H1 (cell line): ENCODE measurements around the gene TM9SF2.

Experiments used
- BACH1 ChIP-seq: IDR thresholded peaks from 2 replicates; pipeline ENCODE4 v1.6.1; 2012; ENCODE audit warnings: low read length, improper control_type of control experiment
- BRCA1 ChIP-seq: IDR thresholded peaks from 2 replicates; pipeline ENCODE4 v1.6.1; 2012; ENCODE audit warnings: low read depth, low read length, improper control_type of control experiment
- CHD2 ChIP-seq: IDR thresholded peaks from 2 replicates; pipeline ENCODE4 v1.6.1; 2012; ENCODE audit warnings: low read length, improper control_type of control experiment
- GTF2F1 ChIP-seq: IDR thresholded peaks from 2 replicates; pipeline ENCODE4 v1.6.1; 2012; ENCODE audit warnings: low read depth, low read length, improper control_type of control experiment, borderline replicate concordance
- POLR2A ChIP-seq, 2 experiments: IDR thresholded peaks; 1 replicate in 1 of 2; 2 replicates in 1 of 2; pipeline ENCODE4 v1.6.1; 2011; ENCODE audit warnings: low read depth in 2 of 2, low read length in 2 of 2, mild to moderate bottlenecking in 2 of 2; ENCODE audit errors: control extremely low read depth in 1 of 2
- RFX5 ChIP-seq: IDR thresholded peaks from 2 replicates; pipeline ENCODE4 v1.6.1; 2011; ENCODE audit warnings: low read depth, low read length, improper control_type of control experiment, borderline replicate concordance
- RNF2 ChIP-seq: fragments of 200-900, 300-1000 bp; sonication (generic); IDR thresholded peaks from 2 replicates; pipeline ENCODE4 v1.7.1; 2016; ENCODE audit warnings: borderline replicate concordance, low read depth, mild to moderate bottlenecking, antibody characterized with exemption, low read length; ENCODE audit not compliant: poor library complexity, severe bottlenecking; ENCODE audit errors: missing control alignments
- SAP30 ChIP-seq: fragments of 300-600 bp; sonication (generic); IDR thresholded peaks from 2 replicates; pipeline ENCODE4 v1.7.1; 2012; ENCODE audit warnings: low read length, moderate library complexity, mild to moderate bottlenecking, inconsistent platforms; ENCODE audit not compliant: insufficient read depth, insufficient replicate concordance
- SIN3A ChIP-seq, 2 experiments: IDR thresholded peaks in 1 of 2; conservative IDR thresholded peaks in 1 of 2; 2 replicates each; pipeline ENCODE4 v1.6.1; 2011 to 2012; ENCODE audit warnings: low read length in 2 of 2, improper control_type of control experiment in 1 of 2, low read depth in 1 of 2, mild to moderate bottlenecking in 1 of 2
- SUZ12 ChIP-seq: fragments of 200-600 bp; sonication (generic); IDR thresholded peaks from 2 replicates; pipeline ENCODE4 v1.6.1; 2012; ENCODE audit warnings: mild to moderate bottlenecking, inconsistent platforms, low read length, moderate library complexity, mixed read lengths
- TAF1 ChIP-seq: IDR thresholded peaks from 2 replicates; pipeline ENCODE4 v1.6.1; 2011; ENCODE audit warnings: mild to moderate bottlenecking, low read depth, low read length
- ZNF274 ChIP-seq: IDR thresholded peaks from 2 replicates; pipeline ENCODE4 v1.7.0; 2012; ENCODE audit warnings: low read length, borderline replicate concordance; ENCODE audit errors: extremely low read depth
- TF ChIP-seq, protein P1 (sequence below), 3 experiments: IDR thresholded peaks; 1 replicate in 2 of 3; 2 replicates in 1 of 3; pipeline versions ENCODE4 v1.5.1 to v1.6.1; 2011; ENCODE audit warnings: low read length in 3 of 3, mild to moderate bottlenecking in 3 of 3, inconsistent platforms in 2 of 3, low read depth in 1 of 3, moderate library complexity in 1 of 3; ENCODE audit not compliant: insufficient read depth in 1 of 3; ENCODE audit errors: control extremely low read depth in 1 of 3

DNA sequence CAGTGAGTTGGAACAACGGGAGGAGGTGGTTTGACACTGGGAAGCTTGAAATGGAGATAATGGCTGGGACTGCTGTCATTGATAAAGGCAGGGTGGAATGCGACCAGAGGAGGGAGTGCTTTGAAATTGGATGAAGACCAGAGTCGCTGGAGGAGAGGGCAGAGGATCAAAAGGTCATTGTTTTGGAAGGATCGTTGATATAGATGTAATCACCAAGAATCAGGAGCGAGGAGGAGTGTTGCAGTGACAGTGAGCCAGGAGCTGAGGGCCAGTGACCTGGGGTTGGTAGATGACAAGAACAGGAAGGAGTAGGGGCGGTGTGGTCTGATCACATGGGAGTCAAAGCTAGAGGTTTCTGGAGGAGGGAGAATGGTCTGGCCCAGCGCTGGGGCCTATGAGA is 25.3 kb downstream of the TM9SF2 start:
- no peak for TF ChIP-seq SAP30
- TF ChIP-seq POLR2A (IDR thresholded peaks at IDR 0.05; ENCODE audit: control extremely low read depth in 1 of 2, low read depth in 2 of 2, low read length in 2 of 2) = no peak
- no peak for TF ChIP-seq BRCA1
- no peak for TF ChIP-seq RNF2
- TF ChIP-seq SUZ12 = no peak
- TF ChIP-seq, protein P1, sequence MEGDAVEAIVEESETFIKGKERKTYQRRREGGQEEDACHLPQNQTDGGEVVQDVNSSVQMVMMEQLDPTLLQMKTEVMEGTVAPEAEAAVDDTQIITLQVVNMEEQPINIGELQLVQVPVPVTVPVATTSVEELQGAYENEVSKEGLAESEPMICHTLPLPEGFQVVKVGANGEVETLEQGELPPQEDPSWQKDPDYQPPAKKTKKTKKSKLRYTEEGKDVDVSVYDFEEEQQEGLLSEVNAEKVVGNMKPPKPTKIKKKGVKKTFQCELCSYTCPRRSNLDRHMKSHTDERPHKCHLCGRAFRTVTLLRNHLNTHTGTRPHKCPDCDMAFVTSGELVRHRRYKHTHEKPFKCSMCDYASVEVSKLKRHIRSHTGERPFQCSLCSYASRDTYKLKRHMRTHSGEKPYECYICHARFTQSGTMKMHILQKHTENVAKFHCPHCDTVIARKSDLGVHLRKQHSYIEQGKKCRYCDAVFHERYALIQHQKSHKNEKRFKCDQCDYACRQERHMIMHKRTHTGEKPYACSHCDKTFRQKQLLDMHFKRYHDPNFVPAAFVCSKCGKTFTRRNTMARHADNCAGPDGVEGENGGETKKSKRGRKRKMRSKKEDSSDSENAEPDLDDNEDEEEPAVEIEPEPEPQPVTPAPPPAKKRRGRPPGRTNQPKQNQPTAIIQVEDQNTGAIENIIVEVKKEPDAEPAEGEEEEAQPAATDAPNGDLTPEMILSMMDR (IDR thresholded peaks at IDR 0.05; ENCODE audit: control extremely low read depth in 1 of 3, insufficient read depth in 1 of 3, low read depth in 1 of 3, low read length in 3 of 3) = no peak
- no peak for TF ChIP-seq CHD2
- no peak for TF ChIP-seq BACH1
- TF ChIP-seq TAF1 = no peak
- TF ChIP-seq ZNF274 = no peak
- TF ChIP-seq RFX5 = no peak
- no peak for TF ChIP-seq SIN3A (conservative IDR thresholded peaks at IDR 0.05 in 1 of 2, IDR thresholded peaks at IDR 0.05 in 1 of 2; ENCODE audit: low read depth in 1 of 2, low read length in 2 of 2)
- TF ChIP-seq GTF2F1 = no peak
